Measurements from ENCODE around the gene ZNF280D. TPM values are rescaled to one million over a fixed set of nuclear protein-coding genes. Genes with fewer than 3 reads are reported as not detected.

ZNF280D gene
- total and polyA plus RNA-seq, 2 experiments from 2014 or later, result 2.4 to 13.2 TPM

DNA sequence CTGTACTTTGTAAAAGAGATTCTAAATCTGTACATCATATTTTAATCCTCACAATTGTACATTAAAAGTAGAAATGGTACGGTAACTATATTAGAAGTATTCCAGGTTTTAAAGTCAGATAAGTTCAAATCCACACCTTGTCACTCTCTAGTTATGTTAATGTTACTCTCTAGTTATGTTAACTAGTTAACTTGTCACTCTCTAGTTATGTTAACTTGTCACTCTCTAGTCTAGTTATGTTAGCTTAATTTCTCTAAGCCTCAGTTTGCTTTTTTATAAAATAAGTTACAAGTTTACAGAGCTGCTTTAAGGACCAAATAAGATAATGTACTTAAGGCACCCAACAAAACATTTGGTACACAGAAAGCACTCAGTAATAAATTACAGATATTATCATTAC, 42.6 kb downstream of the ZNF280D start:
- Histone ChIP-seq H3K4me3 (no peak overlapping the region), H3K36me3 (no peaks in the 10 kb centered on the region), H3K9me3 (ENCODE audit: low read depth) (no peaks in the 10 kb centered on the region), H3K27me3 (no peaks in the 10 kb centered on the region), H3K4me1 (ENCODE audit: low read depth) (no peaks in the 10 kb centered on the region), H3K27ac (no peak overlapping the region)
- DNase-seq (ENCODE audit: low read depth in 1 of 2, low spot score in 1 of 2), result no peak
- no peak for TF ChIP-seq CTCF (IDR thresholded peaks at IDR 0.05; ENCODE audit: low read depth, low read length)

DNA sequence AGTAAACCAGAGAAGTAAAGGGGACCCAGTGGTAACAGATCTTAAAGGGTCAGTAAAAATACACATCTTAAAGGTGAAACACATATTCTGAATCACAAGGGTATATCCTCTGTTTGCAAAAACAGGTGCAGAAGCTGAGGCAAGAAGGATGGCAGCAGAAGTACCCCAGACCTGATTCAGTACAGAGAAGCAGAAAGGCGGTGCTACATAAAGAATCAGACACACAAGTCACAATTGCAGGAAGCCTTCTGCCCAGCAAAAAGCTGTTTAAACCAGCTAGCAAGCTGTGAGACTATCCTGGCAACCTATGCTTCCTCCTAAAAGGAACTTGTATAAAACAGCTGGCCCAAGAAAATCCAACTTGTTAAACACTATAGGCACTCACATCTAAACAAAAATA, 49.4 kb downstream of the ZNF280D start:
- Histone ChIP-seq H3K27me3 (no peaks in the 10 kb centered on the region), H3K36me3 (no peaks in the 10 kb centered on the region), H3K27ac (no peak overlapping the region), H3K4me3 (no peak overlapping the region), H3K9me3 (ENCODE audit: low read depth) (no peaks in the 10 kb centered on the region), H3K4me1 (ENCODE audit: low read depth) (no peaks in the 10 kb centered on the region)
- no peak for TF ChIP-seq CTCF (IDR thresholded peaks at IDR 0.05; ENCODE audit: low read depth, low read length)
- peak in 1 of 2 donors; percentile 1 for DNase-seq (ENCODE audit: low read depth in 1 of 2, low spot score in 1 of 2)

- DNase-seq (ENCODE audit: low read depth in 1 of 2, low spot score in 1 of 2), result no peak
- H3K36me3 ChIP-seq, result no peaks in the 10 kb centered on the region
- TF ChIP-seq CTCF (IDR thresholded peaks at IDR 0.05; ENCODE audit: low read depth, low read length), result no peak
- H3K27me3 ChIP-seq, result no peaks in the 10 kb centered on the region
- H3K9me3 ChIP-seq (ENCODE audit: low read depth), result no peaks in the 10 kb centered on the region
- no peak overlapping the region for H3K27ac ChIP-seq
- H3K4me3 ChIP-seq, result no peak overlapping the region
- H3K4me1 ChIP-seq (ENCODE audit: low read depth), result no peaks in the 10 kb centered on the region
Observed at GRCh38 chr15:56681113-56681512, 52.2 kb downstream of the ZNF280D start.

DNA sequence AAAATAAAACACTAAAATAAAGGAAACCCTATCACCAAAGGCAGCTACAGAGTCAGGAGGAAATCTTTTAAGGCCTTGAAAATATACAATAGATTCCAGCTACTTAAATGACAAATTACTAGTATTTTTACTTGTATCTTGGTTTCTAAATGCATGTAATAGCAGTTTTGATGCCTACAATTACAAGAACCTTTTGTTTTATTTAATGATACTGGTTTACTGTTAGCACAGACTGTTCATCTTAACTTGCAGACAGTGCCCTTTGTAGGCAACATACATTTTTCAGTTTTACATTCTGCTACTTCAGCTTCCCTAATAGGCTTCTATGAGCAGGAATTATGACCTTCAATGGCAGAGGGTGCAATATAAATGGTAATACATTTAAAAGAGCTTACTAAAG, 54.1 kb downstream of the ZNF280D start:
- Histone ChIP-seq H3K4me3 (no peak overlapping the region), H3K36me3 (no peaks in the 10 kb centered on the region), H3K27ac (no peak overlapping the region), H3K4me1 (ENCODE audit: low read depth) (no peaks in the 10 kb centered on the region), H3K27me3 (no peaks in the 10 kb centered on the region), H3K9me3 (ENCODE audit: low read depth) (no peaks in the 10 kb centered on the region)
- no peak for TF ChIP-seq CTCF (IDR thresholded peaks at IDR 0.05; ENCODE audit: low read depth, low read length)
- no peak for DNase-seq (ENCODE audit: low read depth in 1 of 2, low spot score in 1 of 2)

DNA sequence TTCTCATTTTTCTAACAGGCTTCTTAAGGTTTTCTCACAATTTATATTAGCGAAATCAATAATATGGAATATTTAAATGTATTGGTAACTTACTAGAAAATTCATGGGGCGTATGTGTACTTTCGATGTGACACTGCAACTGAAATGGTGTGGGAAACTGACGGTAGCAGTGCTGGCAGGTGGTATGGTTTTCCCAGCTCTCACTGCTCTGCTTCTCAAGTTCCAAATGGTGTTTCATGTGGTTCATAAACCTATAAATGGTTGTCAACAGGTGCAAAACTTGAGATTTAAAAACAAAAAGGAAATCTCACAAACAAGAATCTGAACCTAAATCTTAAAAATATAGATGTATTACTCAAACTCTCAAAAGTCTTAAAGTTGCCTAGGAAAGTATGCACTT, 54.7 kb downstream of the ZNF280D start:
- no peaks in the 10 kb centered on the region for H3K4me1 ChIP-seq (ENCODE audit: low read depth)
- no peak for DNase-seq (ENCODE audit: low read depth in 1 of 2, low spot score in 1 of 2)
- TF ChIP-seq CTCF (IDR thresholded peaks at IDR 0.05; ENCODE audit: low read depth, low read length), result no peak

GRCh38 chr15:56677271-56677670, 56.0 kb downstream of the ZNF280D start:
- no peak for TF ChIP-seq CTCF (IDR thresholded peaks at IDR 0.05; ENCODE audit: low read depth, low read length)
- Histone ChIP-seq H3K27ac (no peak overlapping the region), H3K27me3 (no peaks in the 10 kb centered on the region), H3K36me3 (no peaks in the 10 kb centered on the region), H3K4me1 (ENCODE audit: low read depth) (no peaks in the 10 kb centered on the region), H3K4me3 (no peak overlapping the region), H3K9me3 (ENCODE audit: low read depth) (no peaks in the 10 kb centered on the region)
- DNase-seq (ENCODE audit: low read depth in 1 of 2, low spot score in 1 of 2), result no peak

More for the DNA sequence above, 54.7 kb downstream of the ZNF280D start:
- no peak overlapping the region for H3K4me3 ChIP-seq
- no peak overlapping the region for H3K27ac ChIP-seq
- no peaks in the 10 kb centered on the region for H3K27me3 ChIP-seq
- no peaks in the 10 kb centered on the region for H3K36me3 ChIP-seq
- no peaks in the 10 kb centered on the region for H3K9me3 ChIP-seq (ENCODE audit: low read depth)

Data from cardiac muscle cell (in vitro differentiated cells and primary cell).